Activated naive CD8-positive, alpha-beta T cell (primary cell): ENCODE data around the gene SH2B2.

Experiments
- H3K27ac Mint-ChIP-seq: one replicate; pipeline ENCODE4 v1.8.0; 2021; ENCODE audit warnings: mixed read lengths
- H3K27me3 Mint-ChIP-seq: one replicate; pipeline ENCODE4 v1.8.0; 2021; ENCODE audit warnings: mixed read lengths
- H3K36me3 Mint-ChIP-seq: one replicate; pipeline ENCODE4 v1.8.0; 2021; ENCODE audit warnings: mixed read lengths
- H3K4me1 Mint-ChIP-seq: one replicate; pipeline ENCODE4 v1.8.0; 2021; ENCODE audit warnings: low read depth, mixed read lengths
- H3K4me3 Mint-ChIP-seq: one replicate; pipeline ENCODE4 v1.8.0; 2021; ENCODE audit warnings: mild to moderate bottlenecking, mixed read lengths
- H3K9me3 Mint-ChIP-seq: one replicate; pipeline ENCODE4 v1.8.0; 2021; ENCODE audit warnings: low read depth, mixed read lengths

SH2B2 gene

GRCh38 chr7:102305414-102306268 is 19.0 kb downstream of the SH2B2 start:
- Mint-ChIP-seq H3K27me3 (no peaks in the 10 kb centered on the region), H3K4me1 (no peaks in the 10 kb centered on the region), H3K9me3 (no peaks in the 10 kb centered on the region), H3K27ac (no peak overlapping the region), H3K4me3 (no peak overlapping the region), H3K36me3 (no peaks in the 10 kb centered on the region)

- no peak overlapping the region for H3K4me3 Mint-ChIP-seq
- H3K9me3 Mint-ChIP-seq = no peaks in the 10 kb centered on the region
- H3K27ac Mint-ChIP-seq = no peak overlapping the region
- no peaks in the 10 kb centered on the region for H3K27me3 Mint-ChIP-seq
- H3K4me1 Mint-ChIP-seq = no peaks in the 10 kb centered on the region
- no peaks in the 10 kb centered on the region for H3K36me3 Mint-ChIP-seq
Observed at GRCh38 chr7:102306916-102307677, 20.4 kb downstream of the SH2B2 start.

GRCh38 chr7:102310414-102310815 is 23.7 kb downstream of the SH2B2 start:
- no peak overlapping the region for H3K4me3 Mint-ChIP-seq
- H3K9me3 Mint-ChIP-seq = no peaks in the 10 kb centered on the region
- H3K36me3 Mint-ChIP-seq = no peaks in the 10 kb centered on the region
- no peaks in the 10 kb centered on the region for H3K4me1 Mint-ChIP-seq
- H3K27ac Mint-ChIP-seq = no peak overlapping the region
- H3K27me3 Mint-ChIP-seq = no peaks in the 10 kb centered on the region

GRCh38 chr7:102312317-102312716 is 25.6 kb downstream of the SH2B2 start:
- Mint-ChIP-seq H3K9me3 (no peaks in the 10 kb centered on the region), H3K27ac (no peak overlapping the region), H3K36me3 (no peaks in the 10 kb centered on the region), H3K4me3 (no peak overlapping the region), H3K27me3 (no peaks in the 10 kb centered on the region), H3K4me1 (no peaks in the 10 kb centered on the region)

- no peak overlapping the region for H3K4me3 Mint-ChIP-seq
- no peak overlapping the region for H3K27ac Mint-ChIP-seq
- H3K36me3 Mint-ChIP-seq = no peaks in the 10 kb centered on the region
- no peaks in the 10 kb centered on the region for H3K27me3 Mint-ChIP-seq
- H3K4me1 Mint-ChIP-seq = no peaks in the 10 kb centered on the region
- H3K9me3 Mint-ChIP-seq = no peaks in the 10 kb centered on the region
Observed at GRCh38 chr7:102313997-102314780, 27.5 kb downstream of the SH2B2 start.

- no peaks in the 10 kb centered on the region for H3K4me1 Mint-ChIP-seq
- H3K9me3 Mint-ChIP-seq = no peaks in the 10 kb centered on the region
- no peak overlapping the region for H3K27ac Mint-ChIP-seq
- H3K4me3 Mint-ChIP-seq = no peak overlapping the region
- no peaks in the 10 kb centered on the region for H3K36me3 Mint-ChIP-seq
- H3K27me3 Mint-ChIP-seq = no peaks in the 10 kb centered on the region
Observed at GRCh38 chr7:102317231-102318059, 30.8 kb downstream of the SH2B2 start.

GRCh38 chr7:102318482-102318971 is 31.9 kb downstream of the SH2B2 start:
- H3K9me3 Mint-ChIP-seq = no peaks in the 10 kb centered on the region
- no peaks in the 10 kb centered on the region for H3K4me1 Mint-ChIP-seq
- no peak overlapping the region for H3K27ac Mint-ChIP-seq
- no peaks in the 10 kb centered on the region for H3K27me3 Mint-ChIP-seq
- H3K4me3 Mint-ChIP-seq = no peak overlapping the region
- no peaks in the 10 kb centered on the region for H3K36me3 Mint-ChIP-seq

GRCh38 chr7:102319671-102320070 is 33.0 kb downstream of the SH2B2 start:
- Mint-ChIP-seq H3K27me3 (no peaks in the 10 kb centered on the region), H3K9me3 (no peaks in the 10 kb centered on the region), H3K4me3 (no peak overlapping the region), H3K4me1 (no peaks in the 10 kb centered on the region), H3K27ac (no peak overlapping the region), H3K36me3 (no peaks in the 10 kb centered on the region)

- Mint-ChIP-seq H3K4me1 (no peaks in the 10 kb centered on the region), H3K27me3 (no peaks in the 10 kb centered on the region), H3K36me3 (no peaks in the 10 kb centered on the region), H3K9me3 (no peaks in the 10 kb centered on the region), H3K4me3 (no peak overlapping the region), H3K27ac (no peak overlapping the region)
Observed at GRCh38 chr7:102320181-102320580, 33.5 kb downstream of the SH2B2 start.

- no peaks in the 10 kb centered on the region for H3K4me1 Mint-ChIP-seq
- H3K27ac Mint-ChIP-seq = no peak overlapping the region
- no peak overlapping the region for H3K4me3 Mint-ChIP-seq
- H3K27me3 Mint-ChIP-seq = no peaks in the 10 kb centered on the region
- H3K36me3 Mint-ChIP-seq = no peaks in the 10 kb centered on the region
- H3K9me3 Mint-ChIP-seq = no peaks in the 10 kb centered on the region
Observed at GRCh38 chr7:102320601-102321350, 34.1 kb downstream of the SH2B2 start.

GRCh38 chr7:102321351-102322201 is 34.9 kb downstream of the SH2B2 start:
- H3K27me3 Mint-ChIP-seq = peaks cover 2% of the 10 kb centered on the region
- no peak overlapping the region for H3K27ac Mint-ChIP-seq
- no peak overlapping the region for H3K4me3 Mint-ChIP-seq
- H3K4me1 Mint-ChIP-seq = no peaks in the 10 kb centered on the region
- no peaks in the 10 kb centered on the region for H3K9me3 Mint-ChIP-seq
- H3K36me3 Mint-ChIP-seq = no peaks in the 10 kb centered on the region

GRCh38 chr7:102322202-102322715 is 35.6 kb downstream of the SH2B2 start:
- no peak overlapping the region for H3K4me3 Mint-ChIP-seq

GRCh38 chr7:102323914-102324195 is 37.2 kb downstream of the SH2B2 start:
- Mint-ChIP-seq H3K27ac (no peak overlapping the region), H3K27me3 (peaks cover 2% of the 10 kb centered on the region), H3K4me1 (no peaks in the 10 kb centered on the region), H3K36me3 (no peaks in the 10 kb centered on the region), H3K9me3 (no peaks in the 10 kb centered on the region), H3K4me3 (no peak overlapping the region)

More at GRCh38 chr7:102322202-102322715, 35.6 kb downstream of the SH2B2 start:
- no peaks in the 10 kb centered on the region for H3K36me3 Mint-ChIP-seq
- H3K27me3 Mint-ChIP-seq = peaks cover 2% of the 10 kb centered on the region
- no peak overlapping the region for H3K27ac Mint-ChIP-seq
- no peaks in the 10 kb centered on the region for H3K4me1 Mint-ChIP-seq
- no peaks in the 10 kb centered on the region for H3K9me3 Mint-ChIP-seq
